GM12878 (cell line): ENCODE measurements around the gene F3. TPM values are rescaled to one million over a fixed set of nuclear protein-coding genes. Genes with fewer than 3 reads are reported as not detected.

ENCODE experiments used
- ATAC-seq: fragments of 200-7000 bp; cut with Tn5 transposase; 3 replicates; pipeline ENCODE4 v1.9.1; 2020; ENCODE audit warnings: mild to moderate bottlenecking, moderate library complexity
- BruUV-seq: library from RNA; stranded (reverse); fragments of 400-500 nt; replicated peaks from 2 replicates; lab custom pipeline; 2021; lab: Mats Ljungman, UMichigan
- CTCF ChIA-PET: fragments of 300-600 bp; sonication (Branson Sonifier 250); formaldehyde crosslinking; extraction: SDS; loops from one replicate; lab custom pipeline; 2021; ENCODE audit warnings: inconsistent platforms; lab: Yijun Ruan, JAX
- POLR2A ChIA-PET: fragments of 350-600 bp; formaldehyde crosslinking; extraction: SDS; loops from one replicate; lab custom pipeline; 2021; ENCODE audit warnings: inconsistent platforms; lab: Charles Lee
- RAD21 ChIA-PET: fragments of 300-600 bp; sonication (Branson Sonifier 250); formaldehyde crosslinking; loops from one replicate; lab custom pipeline; 2023; ENCODE audit warnings: antibody characterized with exemption; ENCODE audit not compliant: unreplicated experiment; lab: Charles Lee
- SMC1A ChIA-PET: fragments of 300-600 bp; sonication (Branson Sonifier 250); formaldehyde crosslinking; loops from one replicate; lab custom pipeline; 2023; ENCODE audit not compliant: unreplicated experiment, uncharacterized antibody; lab: Charles Lee
- DNase-seq: peaks from one replicate; pipeline ENCODE4 v3.0.0-alpha.2; 2011; ENCODE audit warnings: low read depth, low spot score
- FAIRE-seq: peaks from 3 replicates; lab custom pipeline; 2011; peaks lifted over from hg19 to GRCh38; lab: Jason Lieb, UNC
- H2AFZ ChIP-seq: 2 replicates; pipeline ENCODE4 v1.6.0; 2011; ENCODE audit warnings: low read depth, low read length, control low read depth; ENCODE audit not compliant: control insufficient read depth
- H3K27ac ChIP-seq: 2 replicates; pipeline ENCODE4 v1.5.1; 2011; ENCODE audit warnings: control low read depth; ENCODE audit not compliant: control insufficient read depth, insufficient read depth
- H3K27me3 ChIP-seq, 2 experiments: replicated peaks in 1 of 2; 2 replicates each; pipeline versions ENCODE4 v1.6.0 to v1.6.1; 2011; ENCODE audit warnings: low read length in 1 of 2; ENCODE audit not compliant: control insufficient read depth in 2 of 2, insufficient read depth in 2 of 2
- H3K36me3 ChIP-seq, 2 experiments: 2 replicates each; pipeline ENCODE4 v1.5.1; 2011; ENCODE audit warnings: low read length in 1 of 2; ENCODE audit not compliant: control insufficient read depth in 2 of 2, insufficient read depth in 2 of 2
- H3K4me1 ChIP-seq: 2 replicates; pipeline ENCODE4 v1.6.1; 2011; ENCODE audit warnings: mild to moderate bottlenecking, low read length, moderate library complexity, mixed read lengths; ENCODE audit not compliant: control insufficient read depth, insufficient read depth
- H3K4me2 ChIP-seq: 2 replicates; pipeline ENCODE4 v1.6.0; 2011; ENCODE audit warnings: control low read depth; ENCODE audit not compliant: control insufficient read depth, insufficient read depth
- H3K4me3 ChIP-seq: fragments of 200-600 bp; sonication (generic); 2 replicates; pipeline ENCODE4 v1.5.1; 2016
- H3K79me2 ChIP-seq: 2 replicates; pipeline ENCODE4 v1.6.0; 2011; ENCODE audit warnings: low read length; ENCODE audit not compliant: control insufficient read depth, insufficient read depth
- H3K9ac ChIP-seq: 2 replicates; pipeline ENCODE4 v1.8.0; 2011; ENCODE audit warnings: low read length, control low read depth, mixed read lengths; ENCODE audit not compliant: control insufficient read depth, insufficient read depth
- H3K9me3 ChIP-seq: replicated peaks from 3 replicates; pipeline ENCODE4 v1.5.1; 2011; ENCODE audit warnings: mild to moderate bottlenecking, low read length; ENCODE audit not compliant: control insufficient read depth, insufficient read depth
- H4K20me1 ChIP-seq: 2 replicates; pipeline ENCODE4 v1.6.0; 2011; ENCODE audit not compliant: control insufficient read depth, insufficient read depth
- CBX5 ChIP-seq: sonication (generic); IDR thresholded peaks from 2 replicates; pipeline ENCODE4 v1.6.1; 2016; ENCODE audit warnings: low read depth, moderate library complexity, mild to moderate bottlenecking, inconsistent platforms
- GATAD2B ChIP-seq: fragments of 450-650 bp; conservative IDR thresholded peaks from 2 replicates; pipeline ENCODE4 v1.6.1; 2017; ENCODE audit warnings: low read depth, mild to moderate bottlenecking, moderate library complexity
- SMAD1 ChIP-seq: fragments of 450-650 bp; IDR thresholded peaks from 2 replicates; pipeline ENCODE4 v1.6.1; 2018; ENCODE audit warnings: mild to moderate bottlenecking, low read depth; ENCODE audit not compliant: partially characterized antibody
- SRF ChIP-seq, 2 experiments: IDR thresholded peaks; 2 replicates each; pipeline ENCODE4 v1.6.1; 2011; ENCODE audit warnings: low read depth in 2 of 2, low read length in 2 of 2, mild to moderate bottlenecking in 1 of 2, moderate library complexity in 1 of 2
- WGBS: methylation state at CpG from one replicate; pipeline ENCODE4 v1.1.6; 2016; ENCODE audit warnings: low lambda C conversion rate; ENCODE audit not compliant: insufficient replicate concordance, insufficient coverage; ENCODE audit errors: missing lambda C conversion rate; 5-methylcytosine and 5-hydroxymethylcytosine counted together
- in situ Hi-C: fragments of 300-500 bp; cut with MboI; formaldehyde crosslinking; loops from 9 replicates; pipeline ENCODE4 v1.14.3; 2018; ENCODE audit warnings: mixed read lengths
- intact Hi-C: fragments of 100-400 bp; cut with micrococcal nuclease; formaldehyde crosslinking; loops from one replicate; pipeline ENCODE4 v1.14.2; 2022; ENCODE audit not compliant: unreplicated experiment
- polyA plus RNA-seq, 11 experiments: library from polyadenylated mRNA; depleted of rRNA in 4 of 11; unstranded in 6 of 11; stranded (reverse) in 5 of 11; fragments of >200 nt; fragmentation: Nextera tagmentation in 4 of 11; fragmentation: Illumina TruSeq in 1 of 11; extraction: Ambion mirVana in 4 of 11; extraction: Trizol in 1 of 11; gene quantifications; 1 replicate in 1 of 11; 2 replicates in 10 of 11; pipeline versions ENCODE4 v1.2.1 to v1.2.3, GENCODE V29; 2011 to 2016; ENCODE audit warnings: inconsistent platforms in 2 of 11, missing spikeins in 2 of 11, low read depth in 1 of 11
- total RNA-seq, 4 experiments: library from RNA; depleted of rRNA in 3 of 4; stranded (reverse); fragments of >200 nt in 3 of 4; fragmentation: Illumina TruSeq in 1 of 4; extraction: Trizol in 1 of 4; gene quantifications; 2 replicates each; pipeline versions ENCODE4 v1.2.1 to v1.2.3, GENCODE V29; 2013 to 2021
- TF ChIP-seq, protein P1 (sequence below): fragments of 450-650 bp; IDR thresholded peaks from 2 replicates; pipeline ENCODE4 v1.6.1; 2018; ENCODE audit warnings: borderline replicate concordance, mild to moderate bottlenecking; ENCODE audit not compliant: partially characterized antibody
- TF ChIP-seq, protein P2 (sequence below): fragments of 450-650 bp; IDR thresholded peaks from 2 replicates; pipeline ENCODE4 v1.6.1; 2016; ENCODE audit warnings: mild to moderate bottlenecking

F3 gene
- total and polyA plus RNA-seq, 10 of the 15 experiments (the other 5 are each of a cell fraction or from before 2014, with no cell fraction given) = 0.18 to 0.33 TPM; not detected in 8

DNA sequence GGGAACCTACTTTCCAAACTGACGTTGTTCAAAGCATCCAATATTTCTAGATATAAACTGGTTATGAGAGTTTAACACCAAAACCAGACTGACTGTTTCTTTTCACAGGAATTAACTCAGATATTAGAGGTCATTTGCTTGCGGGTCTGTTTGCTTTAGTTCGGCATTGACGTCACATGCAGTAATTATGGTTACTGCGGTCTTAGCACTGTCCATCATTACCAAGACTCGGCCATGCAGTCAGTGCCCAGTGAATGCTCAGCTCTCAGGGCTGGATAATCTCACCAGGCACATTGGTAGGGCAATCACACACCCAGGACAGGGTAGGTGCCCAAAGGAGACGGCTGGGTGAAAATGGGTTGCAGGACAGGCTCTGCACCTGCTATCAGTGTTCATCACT, 9.9 kb upstream of the F3 start:
- no peak overlapping the region for H3K9ac ChIP-seq
- BruUV-seq = no TSS peak
- in situ Hi-C loops (no loop called here), intact Hi-C loops (no loop called here)
- H3K4me1 ChIP-seq = no peaks in the 10 kb centered on the region
- ATAC-seq (no peak; the same call in 2 of the 3 replicates), FAIRE-seq (no peak), DNase-seq (no peak)
- SMC1A ChIA-PET = interaction anchor here (1.0 kb wide), 1 partner anchor 9 kb away, joined by 4 read pairs; no protein-coding TSS in a partner anchor
- TF ChIP-seq GATAD2B (no peak), SRF (IDR thresholded peaks at IDR 0.05; ENCODE audit: low read depth in 2 of 2, low read length in 2 of 2) (no peak), CBX5 (no peak), SMAD1 (no peak)
- TF ChIP-seq, protein P1, sequence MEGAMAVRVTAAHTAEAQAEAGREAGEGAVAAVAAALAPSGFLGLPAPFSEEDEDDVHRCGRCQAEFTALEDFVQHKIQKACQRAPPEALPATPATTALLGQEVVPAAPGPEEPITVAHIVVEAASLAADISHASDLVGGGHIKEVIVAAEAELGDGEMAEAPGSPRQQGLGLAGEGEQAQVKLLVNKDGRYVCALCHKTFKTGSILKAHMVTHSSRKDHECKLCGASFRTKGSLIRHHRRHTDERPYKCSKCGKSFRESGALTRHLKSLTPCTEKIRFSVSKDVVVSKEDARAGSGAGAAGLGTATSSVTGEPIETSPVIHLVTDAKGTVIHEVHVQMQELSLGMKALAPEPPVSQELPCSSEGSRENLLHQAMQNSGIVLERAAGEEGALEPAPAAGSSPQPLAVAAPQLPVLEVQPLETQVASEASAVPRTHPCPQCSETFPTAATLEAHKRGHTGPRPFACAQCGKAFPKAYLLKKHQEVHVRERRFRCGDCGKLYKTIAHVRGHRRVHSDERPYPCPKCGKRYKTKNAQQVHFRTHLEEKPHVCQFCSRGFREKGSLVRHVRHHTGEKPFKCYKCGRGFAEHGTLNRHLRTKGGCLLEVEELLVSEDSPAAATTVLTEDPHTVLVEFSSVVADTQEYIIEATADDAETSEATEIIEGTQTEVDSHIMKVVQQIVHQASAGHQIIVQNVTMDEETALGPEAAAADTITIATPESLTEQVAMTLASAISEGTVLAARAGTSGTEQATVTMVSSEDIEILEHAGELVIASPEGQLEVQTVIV = no peak
- TF ChIP-seq, protein P2, sequence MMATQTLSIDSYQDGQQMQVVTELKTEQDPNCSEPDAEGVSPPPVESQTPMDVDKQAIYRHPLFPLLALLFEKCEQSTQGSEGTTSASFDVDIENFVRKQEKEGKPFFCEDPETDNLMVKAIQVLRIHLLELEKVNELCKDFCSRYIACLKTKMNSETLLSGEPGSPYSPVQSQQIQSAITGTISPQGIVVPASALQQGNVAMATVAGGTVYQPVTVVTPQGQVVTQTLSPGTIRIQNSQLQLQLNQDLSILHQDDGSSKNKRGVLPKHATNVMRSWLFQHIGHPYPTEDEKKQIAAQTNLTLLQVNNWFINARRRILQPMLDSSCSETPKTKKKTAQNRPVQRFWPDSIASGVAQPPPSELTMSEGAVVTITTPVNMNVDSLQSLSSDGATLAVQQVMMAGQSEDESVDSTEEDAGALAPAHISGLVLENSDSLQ = peak; percentile 16; the same call in 1 of the 2 replicates
- 60% methylated on average over 7 of the region's 7 CpGs for WGBS
- H3K27me3 ChIP-seq = peaks cover 0 to 3% of the 10 kb centered on the region in 2 experiments; a peak in 3 of 4 replicates
- no peak overlapping the region for H3K4me3 ChIP-seq
- no peaks in the 10 kb centered on the region for H3K36me3 ChIP-seq
- H2AFZ ChIP-seq = no peak overlapping the region
- POLR2A ChIA-PET = interaction anchor here (1.9 kb wide), 1 partner anchor 9 kb away, joined by 10 read pairs; the partner anchor contains the start of gene F3
- RAD21 ChIA-PET = interaction anchor here (1.5 kb wide), 1 partner anchor 8 kb away, joined by 4 read pairs; no protein-coding TSS in a partner anchor
- H3K79me2 ChIP-seq = no peaks in the 10 kb centered on the region
- H3K9me3 ChIP-seq = no peaks in the 10 kb centered on the region
- no peak overlapping the region for H3K4me2 ChIP-seq
- peaks cover 2% of the 10 kb centered on the region; the same call in 1 of the 2 replicates for H4K20me1 ChIP-seq
- no peak overlapping the region for H3K27ac ChIP-seq
- CTCF ChIA-PET = no interaction called here
